ENCODE results near the gene TRAPPC1.

DNA sequence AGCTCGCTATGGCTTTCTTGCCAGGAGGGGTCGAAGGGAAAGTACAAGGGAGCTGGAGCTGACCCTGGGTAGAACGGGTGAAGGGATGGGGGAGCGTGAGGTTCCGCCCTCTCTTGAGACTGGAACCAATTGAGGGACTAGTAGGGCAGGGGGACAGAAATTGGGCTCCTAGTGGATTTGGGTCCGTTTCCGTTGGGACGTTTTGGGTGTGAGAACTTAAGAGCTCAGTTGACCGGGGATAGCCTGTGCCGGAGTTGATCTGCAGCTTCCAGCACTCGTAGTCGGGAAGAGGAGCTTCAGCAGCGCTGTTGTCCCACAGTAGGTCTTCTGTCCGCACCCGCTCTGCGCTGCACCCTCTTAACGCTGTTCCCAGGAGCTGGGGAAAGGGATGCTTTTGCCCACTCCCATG is 741 bp upstream of the TRAPPC1 start:
- TF ChIP-seq, protein P1, sequence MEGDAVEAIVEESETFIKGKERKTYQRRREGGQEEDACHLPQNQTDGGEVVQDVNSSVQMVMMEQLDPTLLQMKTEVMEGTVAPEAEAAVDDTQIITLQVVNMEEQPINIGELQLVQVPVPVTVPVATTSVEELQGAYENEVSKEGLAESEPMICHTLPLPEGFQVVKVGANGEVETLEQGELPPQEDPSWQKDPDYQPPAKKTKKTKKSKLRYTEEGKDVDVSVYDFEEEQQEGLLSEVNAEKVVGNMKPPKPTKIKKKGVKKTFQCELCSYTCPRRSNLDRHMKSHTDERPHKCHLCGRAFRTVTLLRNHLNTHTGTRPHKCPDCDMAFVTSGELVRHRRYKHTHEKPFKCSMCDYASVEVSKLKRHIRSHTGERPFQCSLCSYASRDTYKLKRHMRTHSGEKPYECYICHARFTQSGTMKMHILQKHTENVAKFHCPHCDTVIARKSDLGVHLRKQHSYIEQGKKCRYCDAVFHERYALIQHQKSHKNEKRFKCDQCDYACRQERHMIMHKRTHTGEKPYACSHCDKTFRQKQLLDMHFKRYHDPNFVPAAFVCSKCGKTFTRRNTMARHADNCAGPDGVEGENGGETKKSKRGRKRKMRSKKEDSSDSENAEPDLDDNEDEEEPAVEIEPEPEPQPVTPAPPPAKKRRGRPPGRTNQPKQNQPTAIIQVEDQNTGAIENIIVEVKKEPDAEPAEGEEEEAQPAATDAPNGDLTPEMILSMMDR (conservative IDR thresholded peaks at IDR 0.05) = no peak
- TF ChIP-seq EZH2 (IDR thresholded peaks at IDR 0.05; ENCODE audit: low read depth) = no peak
